GM12878 (cell line): Measurements from ENCODE around the gene GALNT6. TPM values are rescaled to one million over a fixed set of nuclear protein-coding genes. Genes with fewer than 3 reads are reported as not detected.

Experiments used
- ATAC-seq: fragments of 200-7000 bp; cut with Tn5 transposase; 3 replicates; pipeline ENCODE4 v1.9.1; 2020; ENCODE audit warnings: mild to moderate bottlenecking, moderate library complexity
- BruUV-seq: library from RNA; stranded (reverse); fragments of 400-500 nt; replicated peaks from 2 replicates; lab custom pipeline; 2021; lab: Mats Ljungman, UMichigan
- CTCF ChIA-PET: fragments of 300-600 bp; sonication (Branson Sonifier 250); formaldehyde crosslinking; extraction: SDS; loops from one replicate; lab custom pipeline; 2021; ENCODE audit warnings: inconsistent platforms; lab: Yijun Ruan, JAX
- POLR2A ChIA-PET: fragments of 350-600 bp; formaldehyde crosslinking; extraction: SDS; loops from one replicate; lab custom pipeline; 2021; ENCODE audit warnings: inconsistent platforms; lab: Charles Lee
- RAD21 ChIA-PET: fragments of 300-600 bp; sonication (Branson Sonifier 250); formaldehyde crosslinking; loops from one replicate; lab custom pipeline; 2023; ENCODE audit warnings: antibody characterized with exemption; ENCODE audit not compliant: unreplicated experiment; lab: Charles Lee
- SMC1A ChIA-PET: fragments of 300-600 bp; sonication (Branson Sonifier 250); formaldehyde crosslinking; loops from one replicate; lab custom pipeline; 2023; ENCODE audit not compliant: unreplicated experiment, uncharacterized antibody; lab: Charles Lee
- DNase-seq: peaks from one replicate; pipeline ENCODE4 v3.0.0-alpha.2; 2011; ENCODE audit warnings: low read depth, low spot score
- FAIRE-seq: peaks from 3 replicates; lab custom pipeline; 2011; peaks lifted over from hg19 to GRCh38; lab: Jason Lieb, UNC
- H2AFZ ChIP-seq: 2 replicates; pipeline ENCODE4 v1.6.0; 2011; ENCODE audit warnings: low read depth, low read length, control low read depth; ENCODE audit not compliant: control insufficient read depth
- H3K27ac ChIP-seq: 2 replicates; pipeline ENCODE4 v1.5.1; 2011; ENCODE audit warnings: control low read depth; ENCODE audit not compliant: control insufficient read depth, insufficient read depth
- H3K27me3 ChIP-seq, 2 experiments: replicated peaks in 1 of 2; 2 replicates each; pipeline versions ENCODE4 v1.6.0 to v1.6.1; 2011; ENCODE audit warnings: low read length in 1 of 2; ENCODE audit not compliant: control insufficient read depth in 2 of 2, insufficient read depth in 2 of 2
- H3K36me3 ChIP-seq, 2 experiments: 2 replicates each; pipeline ENCODE4 v1.5.1; 2011; ENCODE audit warnings: low read length in 1 of 2; ENCODE audit not compliant: control insufficient read depth in 2 of 2, insufficient read depth in 2 of 2
- H3K4me1 ChIP-seq: 2 replicates; pipeline ENCODE4 v1.6.1; 2011; ENCODE audit warnings: mild to moderate bottlenecking, low read length, moderate library complexity, mixed read lengths; ENCODE audit not compliant: control insufficient read depth, insufficient read depth
- H3K4me2 ChIP-seq: 2 replicates; pipeline ENCODE4 v1.6.0; 2011; ENCODE audit warnings: control low read depth; ENCODE audit not compliant: control insufficient read depth, insufficient read depth
- H3K4me3 ChIP-seq: fragments of 200-600 bp; sonication (generic); 2 replicates; pipeline ENCODE4 v1.5.1; 2016
- H3K79me2 ChIP-seq: 2 replicates; pipeline ENCODE4 v1.6.0; 2011; ENCODE audit warnings: low read length; ENCODE audit not compliant: control insufficient read depth, insufficient read depth
- H3K9ac ChIP-seq: 2 replicates; pipeline ENCODE4 v1.8.0; 2011; ENCODE audit warnings: low read length, control low read depth, mixed read lengths; ENCODE audit not compliant: control insufficient read depth, insufficient read depth
- H3K9me3 ChIP-seq: replicated peaks from 3 replicates; pipeline ENCODE4 v1.5.1; 2011; ENCODE audit warnings: mild to moderate bottlenecking, low read length; ENCODE audit not compliant: control insufficient read depth, insufficient read depth
- H4K20me1 ChIP-seq: 2 replicates; pipeline ENCODE4 v1.6.0; 2011; ENCODE audit not compliant: control insufficient read depth, insufficient read depth
- ATF3 ChIP-seq: IDR thresholded peaks from 2 replicates; pipeline ENCODE4 v1.6.1; 2011; ENCODE audit warnings: low read depth, mild to moderate bottlenecking, low read length, moderate library complexity, borderline replicate concordance; ENCODE audit errors: extremely low read depth
- CHD2 ChIP-seq: IDR thresholded peaks from 2 replicates; pipeline ENCODE4 v1.6.1; 2011; ENCODE audit warnings: low read depth, low read length, improper control_type of control experiment, borderline replicate concordance
- CUX1 ChIP-seq: IDR thresholded peaks from 2 replicates; pipeline ENCODE4 v1.6.1; 2012; ENCODE audit warnings: improper control_type of control experiment, low read depth, low read length; ENCODE audit not compliant: insufficient replicate concordance
- SP1 ChIP-seq: IDR thresholded peaks from one replicate; pipeline ENCODE4 v1.6.1; 2011; ENCODE audit warnings: low read depth, low read length
- SREBF2 ChIP-seq: IDR thresholded peaks from 2 replicates; pipeline ENCODE4 v1.6.1; 2012; ENCODE audit warnings: mild to moderate bottlenecking, low read length
- ZNF217 ChIP-seq: fragments of 450-650 bp; IDR thresholded peaks from 2 replicates; pipeline ENCODE4 v1.6.1; 2017; ENCODE audit warnings: antibody characterized with exemption, mild to moderate bottlenecking
- WGBS: methylation state at CpG from one replicate; pipeline ENCODE4 v1.1.6; 2016; ENCODE audit warnings: low lambda C conversion rate; ENCODE audit not compliant: insufficient replicate concordance, insufficient coverage; ENCODE audit errors: missing lambda C conversion rate; 5-methylcytosine and 5-hydroxymethylcytosine counted together
- in situ Hi-C: fragments of 300-500 bp; cut with MboI; formaldehyde crosslinking; loops from 9 replicates; pipeline ENCODE4 v1.14.3; 2018; ENCODE audit warnings: mixed read lengths
- intact Hi-C: fragments of 100-400 bp; cut with micrococcal nuclease; formaldehyde crosslinking; loops from one replicate; pipeline ENCODE4 v1.14.2; 2022; ENCODE audit not compliant: unreplicated experiment
- polyA plus RNA-seq, 11 experiments: library from polyadenylated mRNA; depleted of rRNA in 4 of 11; unstranded in 6 of 11; stranded (reverse) in 5 of 11; fragments of >200 nt; fragmentation: Nextera tagmentation in 4 of 11; fragmentation: Illumina TruSeq in 1 of 11; extraction: Ambion mirVana in 4 of 11; extraction: Trizol in 1 of 11; gene quantifications; 1 replicate in 1 of 11; 2 replicates in 10 of 11; pipeline versions ENCODE4 v1.2.1 to v1.2.3, GENCODE V29; 2011 to 2016; ENCODE audit warnings: inconsistent platforms in 2 of 11, missing spikeins in 2 of 11, low read depth in 1 of 11
- total RNA-seq, 4 experiments: library from RNA; depleted of rRNA in 3 of 4; stranded (reverse); fragments of >200 nt in 3 of 4; fragmentation: Illumina TruSeq in 1 of 4; extraction: Trizol in 1 of 4; gene quantifications; 2 replicates each; pipeline versions ENCODE4 v1.2.1 to v1.2.3, GENCODE V29; 2013 to 2021

GALNT6 gene
- total and polyA plus RNA-seq, 10 of the 15 experiments (the other 5 are each of a cell fraction or from before 2014, with no cell fraction given): 6.6 to 40.4 (median 23.7) TPM

GRCh38 chr12:51413791-51414190 lies 22.6 kb upstream of the GALNT6 start:
- SMC1A ChIA-PET: no interaction called here
- TF ChIP-seq CHD2 (no peak), CUX1 (no peak), SP1 (no peak), ATF3 (no peak), ZNF217 (no peak), SREBF2 (no peak)
- no peak for ATAC-seq

More at GRCh38 chr12:51413791-51414190, 22.6 kb upstream of the GALNT6 start:
- ChIA-PET CTCF (no interaction called here), POLR2A (interaction anchor here (0.8 kb wide), 1 partner anchor 22 kb away, joined by 3 read pairs; no protein-coding TSS in a partner anchor), RAD21 (interaction anchor here (0.7 kb wide), 1 partner anchor 16 kb away, joined by 3 read pairs; no protein-coding TSS in a partner anchor)
- DNase-seq: no peak
- no peaks in the 10 kb centered on the region for H4K20me1 ChIP-seq
- H3K27ac ChIP-seq: no peak overlapping the region
- H3K4me3 ChIP-seq: no peak overlapping the region
- in situ Hi-C loops (no loop called here), intact Hi-C loops (no loop called here)
- BruUV-seq: no TSS peak
- no peaks in the 10 kb centered on the region for H3K4me1 ChIP-seq
- no peaks in the 10 kb centered on the region for H3K27me3 ChIP-seq
- no peak overlapping the region for H2AFZ ChIP-seq
- no peak overlapping the region for H3K4me2 ChIP-seq
- H3K36me3 ChIP-seq: no peaks in the 10 kb centered on the region
- H3K9ac ChIP-seq: no peak overlapping the region
- H3K79me2 ChIP-seq: no peaks in the 10 kb centered on the region
- FAIRE-seq: no peak
- no peaks in the 10 kb centered on the region for H3K9me3 ChIP-seq
- WGBS: 97% methylated on average over 3 of the region's 3 CpGs
